GM18517 (cell line): ENCODE data around the gene ELOB.

ENCODE experiments used
- ATAC-seq: cut with Tn5 transposase; IDR thresholded peaks from one replicate; pipeline ENCODE4 v1.9.1; 2021; ENCODE audit warnings: mild to moderate bottlenecking, moderate library complexity; ENCODE audit not compliant: unreplicated experiment

The ELOB gene

GRCh38 chr16:2724816-2725348 lies 52.2 kb downstream of the ELOB start:
- no peak for ATAC-seq

DNA sequence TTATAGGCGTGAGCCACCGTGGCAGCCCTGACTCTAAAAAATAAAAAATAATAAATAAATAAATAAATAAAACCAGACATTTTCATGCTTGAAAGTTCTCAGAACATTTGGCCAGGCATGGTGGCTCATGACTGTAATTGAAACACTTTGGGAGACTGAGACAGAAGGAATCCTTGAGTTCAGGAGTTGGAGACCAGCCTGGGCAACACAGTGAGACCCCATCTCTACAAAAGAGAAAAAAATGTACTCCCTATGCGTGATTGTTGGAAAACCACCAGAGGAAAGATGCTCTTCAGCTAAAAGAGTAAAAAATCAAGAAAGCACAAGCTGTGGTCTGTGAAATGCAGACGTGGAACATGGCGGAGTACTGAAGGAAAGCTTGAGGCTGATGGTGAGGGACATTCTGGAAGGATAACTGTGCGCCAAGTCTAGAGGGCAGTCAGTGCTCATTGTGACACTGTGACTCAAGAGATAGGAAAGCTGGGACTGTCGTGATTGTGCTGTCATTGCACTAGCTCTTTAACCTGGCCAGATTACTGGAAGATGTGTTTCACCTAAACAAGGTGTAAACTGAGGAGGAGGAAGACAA lies 52.9 kb downstream of the ELOB start:
- no peak for ATAC-seq

DNA sequence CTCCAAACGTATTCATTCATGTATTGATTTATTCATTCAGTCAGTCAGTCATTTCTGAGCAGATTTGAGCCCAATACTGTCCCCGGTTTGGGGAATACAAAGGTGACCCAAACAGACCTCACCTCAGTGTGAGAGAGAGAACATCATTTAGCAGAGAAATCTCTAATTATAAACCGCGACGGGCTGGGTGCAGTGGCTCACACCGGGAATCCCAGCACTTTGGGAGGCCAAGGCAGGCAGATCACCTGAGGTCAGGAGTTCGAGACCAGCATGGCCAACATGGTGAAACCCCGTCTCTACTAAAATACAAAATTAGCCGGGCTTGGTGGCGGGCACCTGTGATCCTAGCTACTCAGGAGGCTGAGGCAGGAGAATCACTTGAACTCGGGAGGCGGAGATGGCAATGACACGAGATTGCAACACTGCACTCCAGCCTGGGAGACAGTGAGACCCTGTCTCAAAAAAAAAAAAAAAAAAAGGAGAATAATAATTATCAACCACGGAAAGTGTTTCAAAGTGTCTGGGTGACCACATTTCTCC lies 55.4 kb downstream of the ELOB start:
- ATAC-seq = peak; percentile 6
